ENCODE results near the gene FUT2. TPM values are rescaled to one million over a fixed set of nuclear protein-coding genes. Genes with fewer than 3 reads are reported as not detected.

The FUT2 gene
- total RNA-seq, 2 experiments from 2014 or later = not detected

- POLR2A ChIA-PET = no interaction called here
- Mint-ChIP-seq H3K9me3 (no peaks in the 10 kb centered on the region), H3K4me3 (peak within 1 kb of the TSS; percentile 13), H3K4me1 (peaks cover 10% of the 10 kb centered on the region), H3K36me3 (no peaks in the 10 kb centered on the region), H3K27me3 (peaks cover 29% of the 10 kb centered on the region), H3K27ac (no peak within 1 kb of the TSS)
- ATAC-seq (ENCODE audit: low read depth) = peak; percentile 65
- DNase-seq = no peak
Measured at GRCh38 chr19:48746738-48747575, 51.2 kb downstream of the FUT2 start, which contains the start of gene IZUMO1. TSS of gene IZUMO1 (minus strand) at chr19:48746909. CDS start at chr19:48745859, 1,050 bp downstream.

- Mint-ChIP-seq H3K27ac (no peak overlapping the region), H3K36me3 (no peaks in the 10 kb centered on the region), H3K4me3 (no peak overlapping the region), H3K9me3 (no peaks in the 10 kb centered on the region), H3K4me1 (peaks cover 21% of the 10 kb centered on the region), H3K27me3 (peaks cover 45% of the 10 kb centered on the region)
- no peak for ATAC-seq (ENCODE audit: low read depth)
- no peak for DNase-seq
- POLR2A ChIA-PET = no interaction called here
Measured at GRCh38 chr19:48749571-48750198, 53.9 kb downstream of the FUT2 start.

GRCh38 chr19:48750351-48750750 is 54.6 kb downstream of the FUT2 start:
- Mint-ChIP-seq H3K27me3 (peaks cover 47% of the 10 kb centered on the region), H3K36me3 (no peaks in the 10 kb centered on the region), H3K4me3 (no peak overlapping the region), H3K9me3 (no peaks in the 10 kb centered on the region), H3K4me1 (peaks cover 21% of the 10 kb centered on the region), H3K27ac (no peak overlapping the region)
- no peak for DNase-seq
- no peak for ATAC-seq (ENCODE audit: low read depth)
- POLR2A ChIA-PET = no interaction called here

GRCh38 chr19:48750771-48751504 is 55.2 kb downstream of the FUT2 start:
- peaks cover 41% of the 10 kb centered on the region for H3K27me3 Mint-ChIP-seq
- H3K4me3 Mint-ChIP-seq = peak overlapping the region; percentile 7
- no peaks in the 10 kb centered on the region for H3K36me3 Mint-ChIP-seq
- DNase-seq (no peak), ATAC-seq (ENCODE audit: low read depth) (no peak)
- POLR2A ChIA-PET = no interaction called here
- H3K9me3 Mint-ChIP-seq = no peaks in the 10 kb centered on the region
- H3K4me1 Mint-ChIP-seq = peaks cover 20% of the 10 kb centered on the region
- H3K27ac Mint-ChIP-seq = no peak overlapping the region

GRCh38 chr19:48751845-48752495 is 56.2 kb downstream of the FUT2 start:
- Mint-ChIP-seq H3K27ac (no peak overlapping the region), H3K4me3 (peak overlapping the region; percentile 72), H3K9me3 (no peaks in the 10 kb centered on the region), H3K36me3 (no peaks in the 10 kb centered on the region), H3K4me1 (peaks cover 17% of the 10 kb centered on the region), H3K27me3 (peaks cover 35% of the 10 kb centered on the region)
- DNase-seq (no peak), ATAC-seq (ENCODE audit: low read depth) (peak; percentile 21)
- POLR2A ChIA-PET = interaction anchor here (0.5 to 0.6 kb wide), 3 partner anchors 12 to 208 kb away, joined by 3 to 4 read pairs (median 3); no protein-coding TSS in a partner anchor

- Mint-ChIP-seq H3K4me3 (peak within 1 kb of the TSS; percentile 77), H3K4me1 (peaks cover 15% of the 10 kb centered on the region), H3K36me3 (no peaks in the 10 kb centered on the region), H3K27me3 (peaks cover 35% of the 10 kb centered on the region), H3K9me3 (no peaks in the 10 kb centered on the region), H3K27ac (no peak within 1 kb of the TSS)
- POLR2A ChIA-PET = no interaction called here
- DNase-seq (peak; percentile 62), ATAC-seq (ENCODE audit: low read depth) (peak; percentile 72)
Measured at GRCh38 chr19:48752496-48753365, 57.0 kb downstream of the FUT2 start, which contains the start of gene FUT1. TSS of gene FUT1 (minus strand) at chr19:48752641. CDS start at chr19:48751281, 1,360 bp downstream.

- no peak for ATAC-seq (ENCODE audit: low read depth)
- DNase-seq = no peak
- POLR2A ChIA-PET = no interaction called here
Measured at GRCh38 chr19:48755084-48755641, 59.4 kb downstream of the FUT2 start, which contains the start of gene FGF21. TSS of gene FGF21 (plus strand) at chr19:48755524. CDS start at chr19:48756237, 713 bp downstream.

More at GRCh38 chr19:48755084-48755641, 59.4 kb downstream of the FUT2 start, which contains the start of gene FGF21:
- H3K4me1 Mint-ChIP-seq = peaks cover 15% of the 10 kb centered on the region
- H3K4me3 Mint-ChIP-seq = no peak within 1 kb of the TSS
- no peaks in the 10 kb centered on the region for H3K36me3 Mint-ChIP-seq
- no peak within 1 kb of the TSS for H3K27ac Mint-ChIP-seq
- H3K9me3 Mint-ChIP-seq = no peaks in the 10 kb centered on the region
- H3K27me3 Mint-ChIP-seq = peaks cover 35% of the 10 kb centered on the region

Other genes with a start within 250 kb of the FUT2 start
- 10 to 100 TPM; 31.3 to 36.0 TPM for gene GRWD1, start 250.0 kb upstream of the FUT2 start, total RNA-seq
- 1 to 10 TPM; 1.4 TPM for gene KCNJ14, start 240.4 kb upstream of the FUT2 start, total RNA-seq
- 10 to 100 TPM; 57.6 to 59.1 TPM for gene CYTH2, start 226.6 kb upstream of the FUT2 start, total RNA-seq
- gene LMTK3, start 184.1 kb upstream of the FUT2 start, total RNA-seq = 10 to 100 TPM; 10.2 to 12.8 TPM
- not detected for gene SULT2B1, start 143.8 kb upstream of the FUT2 start, total RNA-seq
- gene SPACA4, start 89.2 kb upstream of the FUT2 start, total RNA-seq = not detected
- 1 to 10 TPM; 2.7 to 3.6 TPM for gene FAM83E, start 80.9 kb upstream of the FUT2 start, total RNA-seq
- gene RPL18, start 76.8 kb upstream of the FUT2 start, total RNA-seq = 1,000 to 10,000 TPM; 1,565 to 1,587 TPM
- 10 to 100 TPM; 31.4 to 31.8 TPM for gene SPHK2, start 76.5 kb upstream of the FUT2 start, total RNA-seq
- 10 to 100 TPM; 34.0 to 34.8 TPM for gene DBP, start 58.6 kb upstream of the FUT2 start, total RNA-seq
- gene CA11, start 49.8 kb upstream of the FUT2 start, total RNA-seq = 10 to 100 TPM in 1 of 2 experiments, 1 to 10 TPM in 1; 9.7 to 10.4 TPM
- gene NTN5, start 23.0 kb upstream of the FUT2 start, total RNA-seq = 1 to 10 TPM; 1.8 to 2.3 TPM
- 1 to 10 TPM; 1.5 to 2.1 TPM for gene MAMSTR, start 23.8 kb downstream of the FUT2 start, total RNA-seq
- not detected for gene RASIP1, start 44.6 kb downstream of the FUT2 start, total RNA-seq
- not detected for gene IZUMO1, start 50.9 kb downstream of the FUT2 start, total RNA-seq
- under 1 TPM; 0.14 to 0.22 TPM for gene FUT1, start 56.7 kb downstream of the FUT2 start, total RNA-seq
- gene FGF21, start 59.6 kb downstream of the FUT2 start, total RNA-seq = not detected
- 10 to 100 TPM; 40.6 to 43.9 TPM for gene BCAT2, start 115.1 kb downstream of the FUT2 start, total RNA-seq
- 1 to 10 TPM; 2.6 to 3.3 TPM for gene HSD17B14, start 140.5 kb downstream of the FUT2 start, total RNA-seq
- 1 to 10 TPM; 4.0 to 7.0 TPM for gene PLEKHA4, start 172.6 kb downstream of the FUT2 start, total RNA-seq
- 10 to 100 TPM; 82.8 to 83.9 TPM for gene PPP1R15A, start 176.4 kb downstream of the FUT2 start, total RNA-seq
- gene TULP2, start 202.8 kb downstream of the FUT2 start, total RNA-seq = under 1 TPM in 1 of 2 experiments, not detected in 1; 0.17 TPM
- 100 to 1,000 TPM; 203 to 214 TPM for gene NUCB1, start 204.3 kb downstream of the FUT2 start, total RNA-seq
- 1 to 10 TPM; 1.7 to 2.6 TPM for gene DHDH, start 237.7 kb downstream of the FUT2 start, total RNA-seq